Measurements from ENCODE around the gene GCNT1.

- TF ChIP-seq POLR2A (IDR thresholded peaks at IDR 0.05; ENCODE audit: low read length) (no peak), GATA1 (IDR thresholded peaks at IDR 0.05; ENCODE audit: low read depth, low read length) (no peak)
Observed at GRCh38 chr9:76528056-76528455, 69.1 kb downstream of the GCNT1 start.
